AG09319 (cell line): ENCODE results near the gene SLAIN1.

Experiments used
- DNase-seq: peaks from one replicate; pipeline ENCODE4 v3.0.0-alpha.2; 2010; ENCODE audit warnings: low read depth; ENCODE audit errors: extremely low read depth
- CTCF ChIP-seq: IDR thresholded peaks from 2 replicates; pipeline ENCODE4 v1.5.1; 2011; ENCODE audit warnings: low read depth, mild to moderate bottlenecking, inconsistent platforms, low read length, moderate library complexity

Gene SLAIN1

GRCh38 chr13:77698201-77699058 is 943 bp downstream of the SLAIN1 start:
- no peak for TF ChIP-seq CTCF
- DNase-seq: no peak

- DNase-seq: no peak
- no peak for TF ChIP-seq CTCF
These were observed 1.7 kb downstream of the SLAIN1 start for GRCh38 chr13:77699059-77699680.

GRCh38 chr13:77701305-77701704 is 3.8 kb downstream of the SLAIN1 start:
- TF ChIP-seq CTCF: no peak

GRCh38 chr13:77702366-77702765 is 4.9 kb downstream of the SLAIN1 start:
- no peak for DNase-seq
- TF ChIP-seq CTCF: no peak

More at GRCh38 chr13:77701305-77701704, 3.8 kb downstream of the SLAIN1 start:
- DNase-seq: no peak

- DNase-seq: no peak
These were observed 5.9 kb downstream of the SLAIN1 start for GRCh38 chr13:77703408-77703807.

GRCh38 chr13:77714119-77714755 is 16.8 kb downstream of the SLAIN1 start:
- TF ChIP-seq CTCF: no peak
- no peak for DNase-seq

More at GRCh38 chr13:77703408-77703807, 5.9 kb downstream of the SLAIN1 start:
- TF ChIP-seq CTCF: no peak
